Astrocyte (in vitro differentiated cells and primary cell): ENCODE measurements around the gene C22orf39.

ENCODE experiments used
- EZH2 ChIP-seq: IDR thresholded peaks from 2 replicates; pipeline ENCODE4 v1.6.1; 2012; ENCODE audit warnings: mild to moderate bottlenecking, low read length, inconsistent platforms; ENCODE audit not compliant: insufficient read depth
- TF ChIP-seq, protein P1 (sequence below): IDR thresholded peaks from 2 replicates; pipeline ENCODE4 v1.5.1; 2011; ENCODE audit warnings: low read depth, mild to moderate bottlenecking, inconsistent platforms, low read length, moderate library complexity; ENCODE audit not compliant: insufficient read depth

DNA sequence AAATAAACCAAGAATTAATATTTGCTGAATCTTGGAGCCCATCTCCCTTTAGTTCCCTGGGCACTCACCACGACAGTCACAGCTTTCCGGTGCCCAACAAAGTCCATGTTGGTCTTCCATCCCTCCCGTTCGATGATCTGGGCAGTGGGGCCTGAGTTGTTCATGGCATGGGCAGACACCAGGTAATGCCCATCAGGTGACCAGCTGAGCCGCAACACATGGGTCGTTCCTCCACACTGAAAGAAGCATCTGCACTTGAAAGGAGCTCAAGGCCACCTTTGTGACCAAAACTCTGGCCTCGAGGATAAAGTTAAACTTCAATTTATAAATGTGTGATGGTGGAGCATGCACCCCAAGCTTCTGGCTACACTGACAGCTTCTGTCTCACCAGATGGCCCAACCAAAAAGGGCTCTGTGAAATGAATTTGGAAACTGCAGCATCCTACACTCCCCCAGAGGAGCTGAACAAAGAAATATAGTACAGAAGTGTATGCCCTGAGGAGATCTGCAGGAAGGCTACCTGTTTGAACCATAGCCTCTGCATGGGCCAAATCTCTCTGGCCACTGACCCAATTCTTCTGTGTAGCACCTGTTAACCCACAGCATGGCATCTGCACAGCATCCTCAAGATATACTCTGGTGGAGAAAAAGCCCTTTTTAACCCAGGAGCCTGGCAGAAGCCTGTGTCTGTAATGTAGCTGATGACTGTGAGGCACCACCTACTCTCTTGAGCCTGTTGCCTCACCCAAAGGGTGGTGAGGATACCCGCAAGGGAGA lies 53.0 kb downstream of the C22orf39 start:
- TF ChIP-seq, protein P1, sequence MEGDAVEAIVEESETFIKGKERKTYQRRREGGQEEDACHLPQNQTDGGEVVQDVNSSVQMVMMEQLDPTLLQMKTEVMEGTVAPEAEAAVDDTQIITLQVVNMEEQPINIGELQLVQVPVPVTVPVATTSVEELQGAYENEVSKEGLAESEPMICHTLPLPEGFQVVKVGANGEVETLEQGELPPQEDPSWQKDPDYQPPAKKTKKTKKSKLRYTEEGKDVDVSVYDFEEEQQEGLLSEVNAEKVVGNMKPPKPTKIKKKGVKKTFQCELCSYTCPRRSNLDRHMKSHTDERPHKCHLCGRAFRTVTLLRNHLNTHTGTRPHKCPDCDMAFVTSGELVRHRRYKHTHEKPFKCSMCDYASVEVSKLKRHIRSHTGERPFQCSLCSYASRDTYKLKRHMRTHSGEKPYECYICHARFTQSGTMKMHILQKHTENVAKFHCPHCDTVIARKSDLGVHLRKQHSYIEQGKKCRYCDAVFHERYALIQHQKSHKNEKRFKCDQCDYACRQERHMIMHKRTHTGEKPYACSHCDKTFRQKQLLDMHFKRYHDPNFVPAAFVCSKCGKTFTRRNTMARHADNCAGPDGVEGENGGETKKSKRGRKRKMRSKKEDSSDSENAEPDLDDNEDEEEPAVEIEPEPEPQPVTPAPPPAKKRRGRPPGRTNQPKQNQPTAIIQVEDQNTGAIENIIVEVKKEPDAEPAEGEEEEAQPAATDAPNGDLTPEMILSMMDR, result no peak
- TF ChIP-seq EZH2, result no peak
